Measurements from ENCODE around the gene CTCFL. TPM values are rescaled to one million over a fixed set of nuclear protein-coding genes. Genes with fewer than 3 reads are reported as not detected.

The CTCFL gene, protein sequence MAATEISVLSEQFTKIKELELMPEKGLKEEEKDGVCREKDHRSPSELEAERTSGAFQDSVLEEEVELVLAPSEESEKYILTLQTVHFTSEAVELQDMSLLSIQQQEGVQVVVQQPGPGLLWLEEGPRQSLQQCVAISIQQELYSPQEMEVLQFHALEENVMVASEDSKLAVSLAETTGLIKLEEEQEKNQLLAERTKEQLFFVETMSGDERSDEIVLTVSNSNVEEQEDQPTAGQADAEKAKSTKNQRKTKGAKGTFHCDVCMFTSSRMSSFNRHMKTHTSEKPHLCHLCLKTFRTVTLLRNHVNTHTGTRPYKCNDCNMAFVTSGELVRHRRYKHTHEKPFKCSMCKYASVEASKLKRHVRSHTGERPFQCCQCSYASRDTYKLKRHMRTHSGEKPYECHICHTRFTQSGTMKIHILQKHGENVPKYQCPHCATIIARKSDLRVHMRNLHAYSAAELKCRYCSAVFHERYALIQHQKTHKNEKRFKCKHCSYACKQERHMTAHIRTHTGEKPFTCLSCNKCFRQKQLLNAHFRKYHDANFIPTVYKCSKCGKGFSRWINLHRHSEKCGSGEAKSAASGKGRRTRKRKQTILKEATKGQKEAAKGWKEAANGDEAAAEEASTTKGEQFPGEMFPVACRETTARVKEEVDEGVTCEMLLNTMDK
- total RNA-seq (2014; rRNA removed; shearing (Covaris generic)) = not detected in 2 replicates

DNA sequence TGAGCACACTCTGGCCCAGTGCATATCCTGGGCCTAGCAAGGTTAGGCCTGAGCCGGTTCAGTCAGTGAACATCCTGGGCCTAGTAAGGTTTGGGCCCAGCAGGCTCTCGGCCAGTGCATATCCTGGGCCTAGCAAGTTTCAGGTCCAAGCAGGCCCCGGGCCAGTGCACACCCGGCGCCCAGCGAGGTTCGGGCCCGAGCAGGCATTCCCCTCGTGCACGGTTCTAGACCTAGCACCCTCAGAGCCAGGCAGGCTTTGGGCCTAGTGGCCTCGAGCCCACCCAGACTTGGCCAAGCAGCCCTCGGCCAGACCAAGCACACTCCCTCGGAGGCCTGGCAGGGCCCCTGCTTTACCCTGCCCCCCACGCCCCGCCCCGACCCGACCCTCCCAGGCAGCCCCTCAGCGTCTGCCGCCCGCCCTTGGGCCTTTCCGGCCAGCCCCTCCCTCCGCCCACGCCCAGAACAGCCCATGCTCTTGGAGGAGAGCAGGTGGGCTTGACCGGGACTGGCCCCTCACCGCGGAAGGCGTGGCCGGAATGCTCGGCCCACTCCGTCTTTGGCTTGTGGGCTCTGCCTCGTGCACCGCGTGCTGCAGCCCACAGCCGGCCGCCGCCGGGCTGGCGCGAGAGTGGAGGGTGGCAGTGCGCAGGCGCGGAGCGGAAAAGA is at the start of gene CTCFL:
Gene CTCFL (minus strand): TSS at position 630 of the 666 bp plus-strand sequence. CDS start 935 bp downstream, outside the sequence.
- DNase-seq (ENCODE audit: low spot score) = no peak

DNA sequence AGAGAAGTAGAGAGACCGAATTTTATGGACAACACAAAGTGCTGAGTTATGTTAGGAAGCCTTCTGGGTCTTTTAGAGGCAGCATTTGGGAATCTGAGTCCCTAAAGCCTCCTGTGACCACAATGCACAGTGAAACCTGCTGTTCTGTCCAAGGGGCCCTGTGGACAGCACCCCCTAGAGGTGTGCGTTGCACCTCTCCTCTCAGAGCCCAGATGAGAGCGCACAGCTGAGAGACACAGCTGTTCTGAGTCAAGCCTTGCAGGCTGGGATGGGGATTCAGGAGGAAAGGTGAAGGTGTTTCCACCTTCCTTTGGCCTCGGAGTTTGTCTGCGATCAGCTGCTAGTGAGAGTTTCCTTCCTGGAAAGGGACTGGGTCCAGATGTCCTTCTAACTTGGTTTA is 49.0 kb upstream of the CTCFL start:
- no peak for DNase-seq (ENCODE audit: low spot score)

DNA sequence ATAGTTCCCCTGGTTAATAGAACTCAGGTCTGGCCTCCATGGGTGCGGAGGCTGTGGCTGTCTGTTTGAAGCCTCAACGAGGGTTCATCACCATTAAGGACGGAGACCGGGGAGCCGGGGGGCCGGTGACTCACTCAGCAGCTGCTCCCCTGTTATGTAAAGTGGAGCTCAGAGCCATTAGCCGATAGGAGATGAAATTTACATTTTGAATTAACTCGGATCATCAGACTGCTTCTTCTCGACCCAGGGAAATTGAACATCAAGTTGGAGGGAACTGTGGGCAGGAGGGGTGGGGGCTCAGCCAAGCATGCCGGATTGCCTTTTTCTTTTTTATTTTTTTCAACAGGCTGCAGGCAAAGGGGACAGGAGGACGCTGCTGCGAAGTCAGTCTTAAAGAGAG is 48.3 kb upstream of the CTCFL start:
- no peak for DNase-seq (ENCODE audit: low spot score)

DNA sequence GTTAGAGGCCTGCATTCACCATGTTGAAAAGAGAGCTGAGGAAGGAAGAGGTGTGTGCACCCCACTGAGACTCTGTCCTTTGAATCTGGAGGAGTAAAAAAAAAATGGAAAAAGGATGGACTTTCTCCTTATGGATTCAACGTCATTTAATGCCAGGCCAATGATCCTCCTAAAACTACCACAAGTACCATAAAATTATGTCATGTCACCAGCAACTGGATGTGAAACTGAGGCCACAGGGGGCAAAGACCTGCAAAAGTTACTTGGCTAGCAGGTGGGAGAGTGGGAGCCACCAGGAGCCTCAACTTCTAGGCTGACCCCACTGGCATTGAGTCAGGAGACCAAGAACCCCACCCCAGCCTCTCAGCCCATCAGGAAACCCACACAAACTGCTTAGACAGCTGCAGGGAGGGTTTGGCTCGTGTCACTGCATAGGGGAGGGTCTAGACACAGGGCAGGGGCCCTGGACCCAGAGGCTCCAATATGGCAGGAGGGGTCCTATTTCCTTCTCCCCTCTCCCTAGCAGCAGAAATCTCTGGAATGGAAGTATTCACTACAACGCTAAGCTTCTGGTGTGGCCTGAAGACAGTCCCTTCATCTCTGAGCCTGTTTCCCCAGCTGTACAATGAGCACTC is 47.0 kb upstream of the CTCFL start:
- DNase-seq (ENCODE audit: low spot score) = no peak

DNA sequence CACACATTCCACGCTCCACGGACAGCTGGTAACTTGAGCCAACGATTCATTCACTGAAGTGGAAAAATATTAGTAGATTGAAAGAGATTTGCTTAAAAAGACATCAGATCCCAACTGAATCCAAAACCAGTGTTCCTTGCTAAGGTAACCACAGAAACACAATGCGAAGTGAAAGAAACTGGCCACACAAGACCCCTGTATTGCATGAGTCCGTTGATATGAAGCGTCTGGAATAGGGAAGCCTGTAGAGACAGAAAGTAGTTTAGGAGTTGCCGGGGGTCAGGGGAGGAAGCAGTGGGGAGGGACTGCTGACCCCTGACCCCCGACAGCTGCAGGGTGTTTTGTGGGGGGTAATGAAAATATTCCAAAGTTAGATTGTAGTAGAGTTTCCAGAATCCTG is 46.0 kb upstream of the CTCFL start:
- DNase-seq (ENCODE audit: low spot score) = no peak

DNA sequence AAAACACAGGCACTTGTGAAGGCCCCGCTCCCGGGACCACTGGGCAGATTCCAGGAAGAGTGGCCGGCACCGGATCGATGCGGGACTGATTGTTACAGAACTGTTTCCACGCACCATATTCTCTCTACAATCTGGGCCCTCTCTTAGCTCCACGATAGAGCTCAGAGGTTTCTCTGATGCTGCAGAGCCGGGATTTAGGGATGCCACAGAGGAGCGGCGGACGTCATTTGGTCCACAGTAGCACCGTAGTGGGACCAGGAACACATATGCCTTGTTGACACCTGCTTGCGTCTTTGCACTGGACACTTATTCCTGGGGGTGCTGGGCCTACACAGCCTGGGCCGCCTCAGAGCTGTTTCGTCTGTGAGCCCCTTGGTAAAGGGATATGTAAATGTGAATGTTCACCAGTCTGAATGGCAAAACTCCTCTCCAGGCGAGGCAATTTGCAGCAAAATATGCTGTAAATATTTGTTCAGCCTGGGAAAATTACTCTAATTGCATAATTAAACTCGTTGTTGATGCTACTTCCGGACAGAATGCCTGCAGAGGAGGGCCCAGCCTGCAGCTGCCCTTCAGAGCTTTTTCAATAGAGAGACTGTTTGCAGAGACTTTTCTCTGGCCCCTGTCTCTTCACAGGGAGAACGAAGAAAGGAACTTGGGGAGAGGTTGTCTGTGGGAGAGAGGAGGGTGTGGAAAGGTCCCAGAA is 45.4 kb upstream of the CTCFL start:
- no peak for DNase-seq (ENCODE audit: low spot score)

DNA sequence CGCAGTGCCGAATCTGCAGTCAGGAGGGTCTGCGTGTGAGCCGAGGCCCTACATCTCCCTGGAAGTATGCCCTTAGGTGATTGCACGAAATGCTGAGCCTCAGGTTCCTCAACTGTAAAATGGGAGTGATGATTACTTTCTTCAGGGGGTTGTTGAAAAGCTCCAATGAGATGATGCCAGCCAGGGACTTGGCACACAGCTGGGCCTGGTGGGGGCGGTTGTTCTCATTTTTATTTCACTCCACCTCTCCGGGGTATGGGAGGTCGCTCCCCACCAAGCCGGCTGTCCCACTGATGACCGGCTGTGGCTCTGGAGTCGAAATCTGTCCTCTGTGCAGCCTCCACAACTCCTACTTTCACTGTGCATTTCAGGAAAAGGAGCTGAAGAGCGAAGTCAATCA is 44.0 kb upstream of the CTCFL start:
- DNase-seq (ENCODE audit: low spot score) = no peak

DNA sequence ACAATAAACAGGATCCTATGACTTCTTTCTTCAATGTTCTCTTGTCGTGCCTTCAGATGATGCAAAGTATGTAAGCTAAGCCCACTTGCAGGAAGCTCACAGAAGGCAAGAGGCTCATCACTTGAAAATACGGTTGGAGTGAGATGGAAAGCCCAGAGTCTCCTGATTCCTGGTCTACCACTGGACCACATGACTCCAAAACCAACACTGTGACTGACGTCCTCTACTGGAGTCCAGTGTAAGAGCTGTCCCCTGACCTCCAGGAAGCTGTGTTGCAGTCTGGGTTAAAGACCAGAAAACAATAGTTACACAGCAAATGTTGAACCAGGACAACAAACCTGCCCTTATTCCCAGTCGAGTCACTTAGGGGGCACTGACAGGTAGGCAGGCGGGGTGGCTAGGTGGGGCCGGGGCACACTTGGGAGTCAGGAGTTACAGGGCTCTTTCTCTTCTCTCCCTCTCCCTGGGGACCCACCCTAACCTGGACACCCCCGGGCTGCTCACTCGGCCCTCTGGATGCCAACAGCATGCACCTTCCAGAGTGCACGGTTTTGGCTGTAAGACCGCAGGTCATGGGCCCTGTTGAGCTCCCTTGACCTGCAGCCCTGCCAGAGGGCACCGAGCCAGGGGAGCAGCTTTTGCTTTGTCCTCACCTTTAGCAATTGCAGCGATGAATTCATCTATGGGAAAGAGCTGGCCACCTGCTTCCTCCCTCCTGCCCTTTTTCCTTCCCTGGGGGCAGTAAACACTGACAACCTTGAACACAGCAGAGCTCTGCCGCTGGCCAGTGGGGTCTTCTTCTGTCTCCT is 43.4 kb upstream of the CTCFL start:
- DNase-seq (ENCODE audit: low spot score) = no peak

DNA sequence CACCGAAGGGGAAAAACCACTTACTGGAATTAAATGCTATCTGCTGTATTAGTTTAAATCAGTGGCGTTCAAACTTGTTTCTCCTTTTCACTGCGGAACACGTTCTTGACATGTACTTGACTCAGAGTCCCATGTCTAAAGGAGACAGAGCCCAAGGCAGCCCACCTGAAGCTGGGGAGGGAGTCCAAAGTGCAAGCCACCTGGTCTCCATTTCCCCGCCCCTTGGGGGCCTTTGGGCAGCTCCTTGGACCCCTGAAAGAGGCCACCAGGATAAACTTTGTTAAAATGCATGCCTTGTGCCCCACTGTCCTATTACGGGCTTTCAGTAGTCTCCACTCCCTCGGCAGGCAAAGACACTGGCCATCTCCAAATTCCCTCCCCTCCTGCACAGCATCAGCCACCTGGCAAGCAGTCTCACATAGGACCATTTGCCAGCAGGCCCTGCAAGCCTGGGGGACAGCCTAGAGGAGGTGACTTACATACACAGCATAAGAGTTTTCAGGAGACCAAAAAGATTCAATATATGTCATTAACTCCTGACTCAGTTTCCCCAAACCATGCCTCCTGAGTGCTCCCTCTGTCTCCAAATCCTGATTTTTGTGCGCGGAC is 42.6 kb upstream of the CTCFL start:
- DNase-seq (ENCODE audit: low spot score) = no peak

DNA sequence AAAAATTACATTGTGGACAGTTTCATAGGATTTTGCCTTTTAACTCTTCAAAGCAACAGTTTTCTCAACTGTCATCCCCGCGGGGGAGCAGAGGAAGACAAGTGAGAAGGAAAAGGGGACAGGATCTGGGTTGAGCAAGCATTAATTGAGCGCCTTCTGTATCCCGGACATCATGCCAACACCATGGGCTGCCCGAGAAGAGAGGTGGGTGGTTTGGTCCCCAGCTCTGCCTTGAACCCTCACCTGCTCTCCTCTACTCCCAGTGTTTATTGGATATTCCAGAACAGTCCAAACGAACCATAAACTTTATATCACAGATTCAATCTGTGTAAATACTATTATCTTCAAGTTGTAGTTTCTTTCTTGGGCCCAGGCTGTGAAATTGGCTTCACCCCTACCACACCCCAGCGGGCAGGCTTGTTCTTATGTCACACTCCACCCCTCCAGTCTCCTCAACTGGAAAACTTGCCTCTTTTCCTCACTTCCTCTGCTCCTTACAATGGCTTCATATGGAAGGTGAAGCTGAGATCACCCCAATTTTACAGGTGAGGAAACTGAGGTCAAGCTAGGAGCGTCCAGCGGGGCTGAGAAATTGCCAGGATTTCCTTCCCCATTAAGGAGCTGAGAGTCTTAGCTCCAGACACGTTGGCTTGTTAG is 42.0 kb upstream of the CTCFL start:
- DNase-seq (ENCODE audit: low spot score) = no peak

DNA sequence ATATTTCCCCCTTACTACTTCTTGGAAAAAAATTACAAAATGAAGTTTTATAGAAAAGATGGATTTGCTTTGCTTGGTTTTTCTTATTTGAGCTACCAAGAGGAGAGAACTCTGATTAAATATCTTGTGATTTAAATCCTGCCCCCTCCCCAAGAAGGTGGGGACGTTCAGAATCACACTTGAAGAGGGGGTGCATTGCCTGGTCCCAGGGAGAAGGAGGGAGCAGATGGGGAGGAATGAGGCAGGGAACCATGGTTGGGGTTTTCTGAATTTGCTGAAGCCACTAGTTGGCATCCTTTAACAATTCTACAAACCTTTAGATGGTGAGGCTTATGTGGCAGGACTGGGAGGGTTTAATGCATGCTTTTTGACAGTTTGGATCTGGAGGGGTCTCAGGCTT is 41.5 kb upstream of the CTCFL start:
- no peak for DNase-seq (ENCODE audit: low spot score)

DNA sequence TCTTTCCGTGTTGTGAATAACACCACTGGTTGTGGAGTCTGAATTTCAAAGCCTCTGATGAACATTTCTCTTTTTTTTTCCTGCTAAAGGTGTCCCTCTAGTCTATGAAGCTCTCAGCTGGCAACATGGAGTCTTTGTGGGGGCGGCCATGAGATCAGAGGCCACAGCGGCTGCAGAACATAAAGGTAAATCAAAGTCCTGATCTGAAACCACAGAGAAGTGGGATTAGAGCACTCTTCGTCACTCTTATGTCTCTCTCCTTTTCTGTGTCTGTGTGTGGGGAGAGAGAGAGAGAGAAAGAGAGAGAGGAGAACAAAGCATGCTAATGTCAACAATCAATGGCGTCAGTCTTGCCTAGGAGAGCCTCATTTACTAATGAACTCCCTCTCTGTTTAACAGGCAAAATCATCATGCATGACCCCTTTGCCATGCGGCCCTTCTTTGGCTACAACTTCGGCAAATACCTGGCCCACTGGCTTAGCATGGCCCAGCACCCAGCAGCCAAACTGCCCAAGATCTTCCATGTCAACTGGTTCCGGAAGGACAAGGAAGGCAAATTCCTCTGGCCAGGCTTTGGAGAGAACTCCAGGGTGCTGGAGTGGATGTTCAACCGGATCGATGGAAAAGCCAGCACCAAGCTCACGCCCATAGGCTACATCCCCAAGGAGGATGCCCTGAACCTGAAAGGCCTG is 40.2 kb upstream of the CTCFL start:
- no peak for DNase-seq (ENCODE audit: low spot score)

DNA sequence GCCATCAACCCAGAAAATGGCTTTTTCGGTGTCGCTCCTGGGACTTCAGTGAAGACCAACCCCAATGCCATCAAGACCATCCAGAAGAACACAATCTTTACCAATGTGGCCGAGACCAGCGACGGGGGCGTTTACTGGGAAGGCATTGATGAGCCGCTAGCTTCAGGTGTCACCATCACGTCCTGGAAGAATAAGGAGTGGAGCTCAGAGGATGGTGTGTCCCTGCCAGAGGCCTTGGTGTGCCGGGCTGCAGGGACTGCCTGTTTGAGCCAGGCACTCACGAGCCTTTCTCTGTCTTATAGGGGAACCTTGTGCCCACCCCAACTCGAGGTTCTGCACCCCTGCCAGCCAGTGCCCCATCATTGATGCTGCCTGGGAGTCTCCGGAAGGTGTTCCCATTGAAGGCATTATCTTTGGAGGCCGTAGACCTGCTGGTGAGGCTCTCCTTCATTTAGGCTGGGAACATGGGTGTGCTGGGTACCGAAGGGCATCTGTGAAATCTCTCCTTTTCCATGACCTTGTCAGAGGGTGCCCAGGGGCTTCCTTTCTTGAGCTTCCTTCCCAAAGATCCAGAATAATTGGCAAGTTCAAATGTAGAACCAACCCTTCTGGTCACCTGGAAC is 39.4 kb upstream of the CTCFL start:
- DNase-seq (ENCODE audit: low spot score) = no peak

DNA sequence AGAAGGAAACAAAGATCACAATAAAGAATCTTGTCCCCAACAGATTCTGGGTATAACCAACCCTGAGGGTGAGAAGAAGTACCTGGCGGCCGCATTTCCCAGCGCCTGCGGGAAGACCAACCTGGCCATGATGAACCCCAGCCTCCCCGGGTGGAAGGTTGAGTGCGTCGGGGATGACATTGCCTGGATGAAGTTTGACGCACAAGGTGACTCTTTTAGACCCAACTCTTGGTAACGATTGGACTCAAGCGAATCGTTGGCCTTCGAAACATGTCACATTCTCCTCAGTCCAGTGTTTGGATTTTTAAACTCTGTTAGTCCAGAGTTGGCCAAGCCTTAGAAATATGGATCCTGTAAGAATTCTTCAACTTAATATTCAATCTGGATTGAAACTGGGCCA is 38.6 kb upstream of the CTCFL start:
- DNase-seq (ENCODE audit: low spot score) = no peak

DNA sequence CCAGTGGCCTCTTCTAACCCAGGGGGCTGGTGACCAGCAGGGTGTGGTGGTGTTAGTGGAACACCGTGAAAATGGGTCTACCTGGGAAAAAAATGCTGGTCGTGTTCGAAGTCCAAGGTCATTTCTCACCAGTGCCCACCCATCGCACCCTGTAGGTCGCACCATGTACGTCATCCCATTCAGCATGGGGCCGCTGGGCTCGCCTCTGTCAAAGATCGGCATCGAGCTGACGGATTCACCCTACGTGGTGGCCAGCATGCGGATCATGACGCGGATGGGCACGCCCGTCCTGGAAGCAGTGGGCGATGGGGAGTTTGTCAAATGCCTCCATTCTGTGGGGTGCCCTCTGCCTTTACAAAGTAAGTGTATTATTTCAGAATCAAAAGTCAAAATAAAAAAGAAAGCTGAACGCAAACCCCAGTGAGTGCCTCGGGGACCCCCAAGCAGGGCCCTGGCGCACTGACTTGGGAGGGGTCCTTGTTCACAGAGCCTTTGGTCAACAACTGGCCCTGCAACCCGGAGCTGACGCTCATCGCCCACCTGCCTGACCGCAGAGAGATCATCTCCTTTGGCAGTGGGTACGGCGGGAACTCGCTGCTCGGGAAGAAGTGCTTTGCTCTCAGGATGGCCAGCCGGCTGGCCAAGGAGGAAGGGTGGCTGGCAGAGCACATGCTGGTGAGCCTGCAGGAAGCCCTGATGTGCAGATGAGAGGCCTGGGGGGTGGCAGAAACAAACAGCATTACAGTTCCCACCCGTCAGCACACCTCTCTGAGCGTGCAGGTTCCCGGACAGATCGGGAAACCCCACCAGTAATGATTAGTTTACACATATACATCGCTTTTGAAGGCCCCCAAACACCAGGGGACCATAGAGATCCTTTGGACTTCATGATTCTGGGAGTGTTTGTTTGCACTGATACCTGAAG is 37.9 kb upstream of the CTCFL start:
- no peak for DNase-seq (ENCODE audit: low spot score)

DNA sequence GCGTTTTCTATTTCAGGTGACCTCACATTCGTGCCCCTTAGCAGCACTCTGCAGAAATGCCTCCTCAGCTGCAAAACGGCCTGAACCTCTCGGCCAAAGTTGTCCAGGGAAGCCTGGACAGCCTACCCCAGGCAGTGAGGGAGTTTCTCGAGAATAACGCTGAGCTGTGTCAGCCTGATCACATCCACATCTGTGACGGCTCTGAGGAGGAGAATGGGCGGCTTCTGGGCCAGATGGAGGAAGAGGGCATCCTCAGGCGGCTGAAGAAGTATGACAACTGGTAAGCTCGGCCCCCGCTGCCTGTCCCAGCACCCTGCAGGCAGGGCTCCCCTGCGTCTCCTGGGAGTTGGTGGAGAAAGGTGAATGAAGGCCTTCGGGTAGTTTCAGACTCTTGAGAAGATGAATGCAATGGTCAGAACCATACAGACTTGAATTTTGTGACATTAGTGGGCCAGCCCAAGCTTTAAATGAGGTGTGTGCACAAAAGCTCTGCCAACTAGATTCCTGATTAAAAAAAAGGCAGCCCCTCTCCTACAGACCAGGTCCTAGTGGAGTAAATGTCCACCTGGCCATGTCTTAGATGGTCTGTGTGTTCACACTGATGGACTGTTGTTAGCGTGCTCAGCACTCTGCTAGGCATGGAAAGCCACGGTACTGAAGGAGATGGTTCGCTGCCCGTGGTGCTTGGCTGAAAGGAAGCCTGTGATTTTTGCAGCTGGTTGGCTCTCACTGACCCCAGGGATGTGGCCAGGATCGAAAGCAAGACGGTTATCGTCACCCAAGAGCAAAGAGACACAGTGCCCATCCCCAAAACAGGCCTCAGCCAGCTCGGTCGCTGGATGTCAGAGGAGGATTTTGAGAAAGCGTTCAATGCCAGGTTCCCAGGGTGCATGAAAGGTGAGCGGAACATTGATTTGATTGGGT is 36.7 kb upstream of the CTCFL start:
- no peak for DNase-seq (ENCODE audit: low spot score)
